Mammary epithelial cell (primary cell): Measurements from ENCODE around the gene TRPM5.

ENCODE experiments used
- EZH2 ChIP-seq: IDR thresholded peaks from 2 replicates; pipeline ENCODE4 v1.6.1; 2012; ENCODE audit warnings: low read length, inconsistent platforms, borderline replicate concordance
- TF ChIP-seq, protein P1 (sequence below), 2 donors: IDR thresholded peaks in 1 of 2; conservative IDR thresholded peaks in 1 of 2; 2 replicates each; pipeline ENCODE4 v1.5.1; 2011 to 2012; ENCODE audit warnings: inconsistent platforms in 2 of 2, low read length in 2 of 2, mild to moderate bottlenecking in 2 of 2, control low read depth in 1 of 2, low read depth in 1 of 2; ENCODE audit not compliant: insufficient read depth in 1 of 2; ENCODE audit errors: extremely low read depth in 1 of 2

DNA sequence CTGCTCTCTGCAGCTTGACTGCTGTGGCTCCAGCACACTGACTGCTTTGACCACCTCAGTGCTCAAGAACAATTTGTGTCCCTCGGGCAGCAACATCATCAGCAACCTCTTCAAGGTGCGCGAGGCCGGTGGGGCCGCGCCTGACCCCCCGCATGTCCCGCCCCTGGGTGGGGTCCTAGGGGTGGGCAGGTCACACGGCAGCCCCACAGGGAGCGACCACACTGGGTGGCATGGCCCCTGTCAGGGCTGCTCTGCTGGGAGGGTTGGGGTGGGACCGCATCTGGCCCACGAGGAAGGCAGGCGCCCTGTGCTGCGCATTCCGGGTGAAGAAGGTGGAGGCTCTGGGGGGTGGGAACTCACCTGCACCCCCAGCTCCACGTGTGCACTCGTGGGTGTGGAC, 48.5 kb downstream of the TRPM5 start:
- TF ChIP-seq, protein P1, sequence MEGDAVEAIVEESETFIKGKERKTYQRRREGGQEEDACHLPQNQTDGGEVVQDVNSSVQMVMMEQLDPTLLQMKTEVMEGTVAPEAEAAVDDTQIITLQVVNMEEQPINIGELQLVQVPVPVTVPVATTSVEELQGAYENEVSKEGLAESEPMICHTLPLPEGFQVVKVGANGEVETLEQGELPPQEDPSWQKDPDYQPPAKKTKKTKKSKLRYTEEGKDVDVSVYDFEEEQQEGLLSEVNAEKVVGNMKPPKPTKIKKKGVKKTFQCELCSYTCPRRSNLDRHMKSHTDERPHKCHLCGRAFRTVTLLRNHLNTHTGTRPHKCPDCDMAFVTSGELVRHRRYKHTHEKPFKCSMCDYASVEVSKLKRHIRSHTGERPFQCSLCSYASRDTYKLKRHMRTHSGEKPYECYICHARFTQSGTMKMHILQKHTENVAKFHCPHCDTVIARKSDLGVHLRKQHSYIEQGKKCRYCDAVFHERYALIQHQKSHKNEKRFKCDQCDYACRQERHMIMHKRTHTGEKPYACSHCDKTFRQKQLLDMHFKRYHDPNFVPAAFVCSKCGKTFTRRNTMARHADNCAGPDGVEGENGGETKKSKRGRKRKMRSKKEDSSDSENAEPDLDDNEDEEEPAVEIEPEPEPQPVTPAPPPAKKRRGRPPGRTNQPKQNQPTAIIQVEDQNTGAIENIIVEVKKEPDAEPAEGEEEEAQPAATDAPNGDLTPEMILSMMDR (conservative IDR thresholded peaks at IDR 0.05 in 1 of 2, IDR thresholded peaks at IDR 0.05 in 1 of 2; ENCODE audit: extremely low read depth in 1 of 2, insufficient read depth in 1 of 2, low read depth in 1 of 2, low read length in 2 of 2) = no peak
- TF ChIP-seq EZH2 = no peak
